SH-SY5Y (cell line): ENCODE measurements around the gene RAB5B.

Source experiments
- GATA2 ChIP-seq: IDR thresholded peaks from 2 replicates; pipeline ENCODE4 v1.6.1; 2011; ENCODE audit warnings: mild to moderate bottlenecking, low read depth, low read length
- GATA3 ChIP-seq: IDR thresholded peaks from 2 replicates; pipeline ENCODE4 v1.6.1; 2011; ENCODE audit warnings: low read depth, mild to moderate bottlenecking, low read length, moderate library complexity

DNA sequence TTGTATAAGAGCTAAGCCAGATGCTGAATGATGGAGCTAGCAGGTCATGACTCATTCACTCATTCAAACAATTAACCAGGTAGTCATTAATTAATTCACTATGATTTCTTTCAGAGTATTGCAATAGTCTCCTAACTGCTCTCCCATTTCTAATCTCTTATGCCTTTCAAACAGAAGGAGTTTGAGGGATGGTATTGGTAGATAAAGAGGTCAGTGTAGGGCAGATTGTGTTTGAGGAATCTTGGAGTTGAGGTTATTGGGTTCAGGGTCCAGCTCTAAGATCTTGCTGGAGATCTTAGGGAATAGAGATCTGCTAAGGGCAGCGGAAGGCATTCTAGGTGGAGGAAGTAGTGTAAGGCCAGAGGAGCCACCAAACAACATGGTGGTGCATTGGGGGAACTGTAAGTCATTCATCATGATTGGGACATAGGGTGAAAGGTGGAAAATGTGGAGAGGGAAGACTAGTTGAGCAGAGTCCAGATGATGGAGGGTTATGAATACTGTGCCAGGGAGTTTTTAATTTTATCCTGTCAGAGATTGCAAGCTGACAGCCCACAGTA is 31.2 kb upstream of the RAB5B start:
- TF ChIP-seq GATA3 (no peak), GATA2 (no peak)
